Measurements from ENCODE around the gene DGKZ.

Gene DGKZ

GRCh38 chr11:46327829-46328228 lies 19.4 kb upstream of the DGKZ start:
- WGBS, 2 experiments (ENCODE audit: insufficient coverage in 2 of 2), result 94% methylated on average over 6 to 7 of the region's 8 CpGs

GRCh38 chr11:46330154-46330553 lies 17.1 kb upstream of the DGKZ start:
- Histone ChIP-seq H3K36me3 (ENCODE audit: control insufficient read depth, insufficient read depth, low read length) (no peaks in the 10 kb centered on the region), H3K27ac (ENCODE audit: low read depth, low read length, severe bottlenecking) (no peak overlapping the region), H3K4me3 (ENCODE audit: extremely low read depth, insufficient read depth, low read length, poor library complexity, severe bottlenecking) (no peak overlapping the region), H3K9me3 (ENCODE audit: control insufficient read depth, low read length) (no peaks in the 10 kb centered on the region), H3K4me1 (ENCODE audit: control insufficient read depth, insufficient read depth, low read length, poor library complexity, severe bottlenecking) (peaks cover 14% of the 10 kb centered on the region)
- WGBS, 2 experiments (ENCODE audit: insufficient coverage in 2 of 2), result 62 to 69% methylated on average over 4 of the region's 5 CpGs

More at GRCh38 chr11:46327829-46328228, 19.4 kb upstream of the DGKZ start:
- H3K36me3 ChIP-seq (ENCODE audit: control insufficient read depth, insufficient read depth, low read length), result peaks cover 3% of the 10 kb centered on the region
- H3K9me3 ChIP-seq (ENCODE audit: control insufficient read depth, low read length), result no peaks in the 10 kb centered on the region
- no peak overlapping the region for H3K27ac ChIP-seq (ENCODE audit: low read depth, low read length, severe bottlenecking)
- H3K4me1 ChIP-seq (ENCODE audit: control insufficient read depth, insufficient read depth, low read length, poor library complexity, severe bottlenecking), result peaks cover 12% of the 10 kb centered on the region
- no peak overlapping the region for H3K4me3 ChIP-seq (ENCODE audit: extremely low read depth, insufficient read depth, low read length, poor library complexity, severe bottlenecking)

- Histone ChIP-seq H3K4me3 (ENCODE audit: extremely low read depth, insufficient read depth, low read length, poor library complexity, severe bottlenecking) (no peak overlapping the region), H3K27ac (ENCODE audit: low read depth, low read length, severe bottlenecking) (peak overlapping the region; percentile 29)
- WGBS, 2 experiments (ENCODE audit: insufficient coverage in 2 of 2), result 7 to 25% methylated on average over 5 to 8 of the region's 11 CpGs
Measured at GRCh38 chr11:46330563-46331281, 16.5 kb upstream of the DGKZ start.

GRCh38 chr11:46331282-46331984 lies 15.8 kb upstream of the DGKZ start:
- H3K27ac ChIP-seq (ENCODE audit: low read depth, low read length, severe bottlenecking), result no peak overlapping the region
- H3K9me3 ChIP-seq (ENCODE audit: control insufficient read depth, low read length), result no peaks in the 10 kb centered on the region
- H3K4me1 ChIP-seq (ENCODE audit: control insufficient read depth, insufficient read depth, low read length, poor library complexity, severe bottlenecking), result peaks cover 22% of the 10 kb centered on the region
- no peaks in the 10 kb centered on the region for H3K36me3 ChIP-seq (ENCODE audit: control insufficient read depth, insufficient read depth, low read length)
- WGBS, 2 experiments (ENCODE audit: insufficient coverage in 2 of 2), result 80 to 89% methylated on average over 3 to 5 of the region's 5 CpGs
- no peak overlapping the region for H3K4me3 ChIP-seq (ENCODE audit: extremely low read depth, insufficient read depth, low read length, poor library complexity, severe bottlenecking)

More at GRCh38 chr11:46330563-46331281, 16.5 kb upstream of the DGKZ start:
- no peaks in the 10 kb centered on the region for H3K36me3 ChIP-seq (ENCODE audit: control insufficient read depth, insufficient read depth, low read length)
- no peaks in the 10 kb centered on the region for H3K9me3 ChIP-seq (ENCODE audit: control insufficient read depth, low read length)
- peaks cover 15% of the 10 kb centered on the region for H3K4me1 ChIP-seq (ENCODE audit: control insufficient read depth, insufficient read depth, low read length, poor library complexity, severe bottlenecking)

- 16 to 24% methylated on average over 8 of the region's 8 CpGs for WGBS, 2 experiments (ENCODE audit: insufficient coverage in 2 of 2)
- peak overlapping the region; percentile 39 for H3K4me3 ChIP-seq (ENCODE audit: extremely low read depth, insufficient read depth, low read length, poor library complexity, severe bottlenecking)
- H3K9me3 ChIP-seq (ENCODE audit: control insufficient read depth, low read length), result no peaks in the 10 kb centered on the region
- H3K36me3 ChIP-seq (ENCODE audit: control insufficient read depth, insufficient read depth, low read length), result no peaks in the 10 kb centered on the region
- no peak overlapping the region for H3K27ac ChIP-seq (ENCODE audit: low read depth, low read length, severe bottlenecking)
- H3K4me1 ChIP-seq (ENCODE audit: control insufficient read depth, insufficient read depth, low read length, poor library complexity, severe bottlenecking), result peaks cover 28% of the 10 kb centered on the region
Measured at GRCh38 chr11:46332093-46332567, 15.1 kb upstream of the DGKZ start.

GRCh38 chr11:46332568-46333393 lies 14.5 kb upstream of the DGKZ start:
- H3K27ac ChIP-seq (ENCODE audit: low read depth, low read length, severe bottlenecking), result no peak overlapping the region

GRCh38 chr11:46333394-46333947 lies 13.8 kb upstream of the DGKZ start:
- Histone ChIP-seq H3K4me1 (ENCODE audit: control insufficient read depth, insufficient read depth, low read length, poor library complexity, severe bottlenecking) (peaks cover 41% of the 10 kb centered on the region), H3K4me3 (ENCODE audit: extremely low read depth, insufficient read depth, low read length, poor library complexity, severe bottlenecking) (peak overlapping the region; percentile 39)

More at GRCh38 chr11:46332568-46333393, 14.5 kb upstream of the DGKZ start:
- H3K9me3 ChIP-seq (ENCODE audit: control insufficient read depth, low read length), result no peaks in the 10 kb centered on the region
- 0 to 2% methylated on average over 35 to 82 of the region's 99 CpGs for WGBS, 2 experiments (ENCODE audit: insufficient coverage in 2 of 2)
- peak overlapping the region; percentile 39 for H3K4me3 ChIP-seq (ENCODE audit: extremely low read depth, insufficient read depth, low read length, poor library complexity, severe bottlenecking)
- H3K36me3 ChIP-seq (ENCODE audit: control insufficient read depth, insufficient read depth, low read length), result no peaks in the 10 kb centered on the region
- H3K4me1 ChIP-seq (ENCODE audit: control insufficient read depth, insufficient read depth, low read length, poor library complexity, severe bottlenecking), result peaks cover 34% of the 10 kb centered on the region

GRCh38 chr11:46334211-46334610 lies 13.1 kb upstream of the DGKZ start:
- no peak overlapping the region for H3K4me3 ChIP-seq (ENCODE audit: extremely low read depth, insufficient read depth, low read length, poor library complexity, severe bottlenecking)
- no peaks in the 10 kb centered on the region for H3K9me3 ChIP-seq (ENCODE audit: control insufficient read depth, low read length)
- 88 to 100% methylated on average over 1 to 2 of the region's 3 CpGs for WGBS, 2 experiments (ENCODE audit: insufficient coverage in 2 of 2)
- H3K4me1 ChIP-seq (ENCODE audit: control insufficient read depth, insufficient read depth, low read length, poor library complexity, severe bottlenecking), result peaks cover 47% of the 10 kb centered on the region
- H3K27ac ChIP-seq (ENCODE audit: low read depth, low read length, severe bottlenecking), result no peak overlapping the region
- no peaks in the 10 kb centered on the region for H3K36me3 ChIP-seq (ENCODE audit: control insufficient read depth, insufficient read depth, low read length)

More at GRCh38 chr11:46333394-46333947, 13.8 kb upstream of the DGKZ start:
- H3K9me3 ChIP-seq (ENCODE audit: control insufficient read depth, low read length), result no peaks in the 10 kb centered on the region
- no peak overlapping the region for H3K27ac ChIP-seq (ENCODE audit: low read depth, low read length, severe bottlenecking)
- H3K36me3 ChIP-seq (ENCODE audit: control insufficient read depth, insufficient read depth, low read length), result no peaks in the 10 kb centered on the region
- WGBS, 2 experiments (ENCODE audit: insufficient coverage in 2 of 2), result 10 to 12% methylated on average over 22 to 24 of the region's 25 CpGs

GRCh38 chr11:46335271-46335670 lies 12.0 kb upstream of the DGKZ start:
- Histone ChIP-seq H3K4me1 (ENCODE audit: control insufficient read depth, insufficient read depth, low read length, poor library complexity, severe bottlenecking) (peaks cover 50% of the 10 kb centered on the region), H3K27ac (ENCODE audit: low read depth, low read length, severe bottlenecking) (no peak overlapping the region), H3K9me3 (ENCODE audit: control insufficient read depth, low read length) (no peaks in the 10 kb centered on the region), H3K4me3 (ENCODE audit: extremely low read depth, insufficient read depth, low read length, poor library complexity, severe bottlenecking) (no peak overlapping the region), H3K36me3 (ENCODE audit: control insufficient read depth, insufficient read depth, low read length) (no peaks in the 10 kb centered on the region)
- 90 to 92% methylated on average over 2 to 5 of the region's 6 CpGs for WGBS, 2 experiments (ENCODE audit: insufficient coverage in 2 of 2)

- WGBS, 2 experiments (ENCODE audit: insufficient coverage in 2 of 2), result 79 to 83% methylated on average over 9 to 11 of the region's 11 CpGs
- H3K4me1 ChIP-seq (ENCODE audit: control insufficient read depth, insufficient read depth, low read length, poor library complexity, severe bottlenecking), result peaks cover 42% of the 10 kb centered on the region
- no peaks in the 10 kb centered on the region for H3K36me3 ChIP-seq (ENCODE audit: control insufficient read depth, insufficient read depth, low read length)
- H3K27ac ChIP-seq (ENCODE audit: low read depth, low read length, severe bottlenecking), result peak overlapping the region; percentile 23
- no peaks in the 10 kb centered on the region for H3K9me3 ChIP-seq (ENCODE audit: control insufficient read depth, low read length)
- H3K4me3 ChIP-seq (ENCODE audit: extremely low read depth, insufficient read depth, low read length, poor library complexity, severe bottlenecking), result no peak overlapping the region
Measured at GRCh38 chr11:46335890-46336562, 11.2 kb upstream of the DGKZ start.
